ENCODE results near the gene IRX2.

- TF ChIP-seq, protein P1, sequence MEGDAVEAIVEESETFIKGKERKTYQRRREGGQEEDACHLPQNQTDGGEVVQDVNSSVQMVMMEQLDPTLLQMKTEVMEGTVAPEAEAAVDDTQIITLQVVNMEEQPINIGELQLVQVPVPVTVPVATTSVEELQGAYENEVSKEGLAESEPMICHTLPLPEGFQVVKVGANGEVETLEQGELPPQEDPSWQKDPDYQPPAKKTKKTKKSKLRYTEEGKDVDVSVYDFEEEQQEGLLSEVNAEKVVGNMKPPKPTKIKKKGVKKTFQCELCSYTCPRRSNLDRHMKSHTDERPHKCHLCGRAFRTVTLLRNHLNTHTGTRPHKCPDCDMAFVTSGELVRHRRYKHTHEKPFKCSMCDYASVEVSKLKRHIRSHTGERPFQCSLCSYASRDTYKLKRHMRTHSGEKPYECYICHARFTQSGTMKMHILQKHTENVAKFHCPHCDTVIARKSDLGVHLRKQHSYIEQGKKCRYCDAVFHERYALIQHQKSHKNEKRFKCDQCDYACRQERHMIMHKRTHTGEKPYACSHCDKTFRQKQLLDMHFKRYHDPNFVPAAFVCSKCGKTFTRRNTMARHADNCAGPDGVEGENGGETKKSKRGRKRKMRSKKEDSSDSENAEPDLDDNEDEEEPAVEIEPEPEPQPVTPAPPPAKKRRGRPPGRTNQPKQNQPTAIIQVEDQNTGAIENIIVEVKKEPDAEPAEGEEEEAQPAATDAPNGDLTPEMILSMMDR (IDR thresholded peaks at IDR 0.05; ENCODE audit: low read depth, low read length): no peak
- TF ChIP-seq EZH2phosphoT487 (IDR thresholded peaks at IDR 0.05; ENCODE audit: low read depth): no peak
Measured at GRCh38 chr5:2797160-2797559, 45.7 kb upstream of the IRX2 start.

All from OCI-LY3 (cell line).